HepG2 (cell line): Measurements from ENCODE around the gene ABAT. TPM values are rescaled to one million over a fixed set of nuclear protein-coding genes. Genes with fewer than 3 reads are reported as not detected.

Experiments used
- ATAC-seq: fragments of 200-7000 bp; cut with Tn5 transposase; 3 replicates; pipeline ENCODE4 v1.9.1; 2020; ENCODE audit warnings: mild to moderate bottlenecking, moderate library complexity
- BruUV-seq: library from RNA; stranded (reverse); fragments of 400-500 nt; replicated peaks from 2 replicates; lab custom pipeline; 2021; lab: Mats Ljungman, UMichigan
- CTCF ChIA-PET: fragments of 300-600 bp; formaldehyde crosslinking; extraction: SDS; loops from one replicate; lab custom pipeline; 2021; ENCODE audit warnings: low total read pairs, inconsistent platforms, low intra/inter-chr PET ratio; lab: Yijun Ruan, JAX
- POLR2A ChIA-PET: fragments of 350-600 bp; sonication (Branson Sonifier 250); formaldehyde crosslinking; loops from one replicate; lab custom pipeline; 2020; ENCODE audit warnings: antibody characterized with exemption, inconsistent platforms; lab: Yijun Ruan, JAX
- DNase-seq: peaks from one replicate; pipeline ENCODE4 v3.0.0-alpha.2; 2015; ENCODE audit warnings: low spot score
- FAIRE-seq: peaks from 3 replicates; lab custom pipeline; 2011; peaks lifted over from hg19 to GRCh38; lab: Jason Lieb, UNC
- H2AFZ ChIP-seq: one replicate; pipeline ENCODE4 v1.6.1; 2011; ENCODE audit warnings: low read length, inconsistent platforms
- H3K27ac ChIP-seq: fragments of 300-600 bp; 3 replicates; pipeline ENCODE4 v1.8.0; 2011; ENCODE audit warnings: mixed run types, mild to moderate bottlenecking, mixed read lengths, low read length, inconsistent platforms; ENCODE audit not compliant: insufficient read depth; ENCODE audit errors: extremely low read length
- H3K27me3 ChIP-seq, 2 experiments: fragments of 200-600 bp in 1 of 2; 2 replicates in 1 of 2; 3 replicates in 1 of 2; pipeline versions ENCODE4 v1.6.0 to v1.8.0; 2011; ENCODE audit warnings: low read length in 2 of 2, mild to moderate bottlenecking in 2 of 2, moderate library complexity in 2 of 2, inconsistent platforms in 1 of 2; ENCODE audit not compliant: insufficient read depth in 2 of 2, control insufficient read depth in 1 of 2
- H3K36me3 ChIP-seq, 2 experiments: fragments of 200-600 bp in 1 of 2; replicated peaks in 1 of 2; 2 replicates in 1 of 2; 3 replicates in 1 of 2; pipeline versions ENCODE4 v1.5.1 to v1.8.0; 2011; ENCODE audit warnings: low read length in 2 of 2, inconsistent platforms in 1 of 2; ENCODE audit not compliant: insufficient read depth in 2 of 2, control insufficient read depth in 1 of 2
- H3K4me1 ChIP-seq: 2 replicates; pipeline ENCODE4 v1.5.1; 2012; ENCODE audit warnings: low read length, inconsistent platforms; ENCODE audit not compliant: insufficient read depth
- H3K4me2 ChIP-seq: 2 replicates; pipeline ENCODE4 v1.6.0; 2011; ENCODE audit warnings: low read depth, low read length, inconsistent platforms
- H3K4me3 ChIP-seq, 3 experiments: fragments of 200-600 bp in 1 of 3; sonication (generic), shearing (Covaris generic) in 1 of 3; replicated peaks in 1 of 3; 2 replicates each; pipeline ENCODE4 v1.5.1; 2011 to 2016; ENCODE audit warnings: low read length in 3 of 3, inconsistent platforms in 2 of 3, low read depth in 2 of 3, mild to moderate bottlenecking in 2 of 3, control low read depth in 1 of 3, mixed read lengths in 1 of 3; ENCODE audit not compliant: insufficient read depth in 1 of 3
- H3K79me2 ChIP-seq: one replicate; pipeline ENCODE4 v1.6.1; 2011; ENCODE audit warnings: low read length, inconsistent platforms; ENCODE audit not compliant: insufficient read depth
- H3K9ac ChIP-seq: 2 replicates; pipeline ENCODE4 v1.6.0; 2011; ENCODE audit warnings: mild to moderate bottlenecking, low read depth, low read length, inconsistent platforms; ENCODE audit not compliant: insufficient read depth
- H3K9me3 ChIP-seq: 2 replicates; pipeline ENCODE4 v1.5.1; 2012; ENCODE audit warnings: mild to moderate bottlenecking, low read length
- H4K20me1 ChIP-seq: 2 replicates; pipeline ENCODE4 v1.6.0; 2011; ENCODE audit warnings: inconsistent platforms, mild to moderate bottlenecking, low read length, moderate library complexity; ENCODE audit not compliant: insufficient read depth
- MAF1 ChIP-seq: sonication (generic); formaldehyde crosslinking; IDR thresholded peaks from 2 replicates; pipeline ENCODE4 v1.5.0; 2020; ENCODE audit warnings: missing genetic modification reagents, borderline replicate concordance
- RNF2 ChIP-seq: fragments of 450-650 bp; conservative IDR thresholded peaks from 2 replicates; pipeline ENCODE4 v1.6.1; 2016; ENCODE audit warnings: low read depth
- ZFP1 ChIP-seq: IDR thresholded peaks from 2 replicates; pipeline ENCODE4 v1.6.1; 2016
- ZMYM3 ChIP-seq: sonication (generic); formaldehyde crosslinking; IDR thresholded peaks from 2 replicates; pipeline ENCODE4 v1.5.1; 2020; ENCODE audit warnings: mild to moderate bottlenecking, missing genetic modification reagents
- ZNF615 ChIP-seq: sonication (generic); formaldehyde crosslinking; IDR thresholded peaks from 2 replicates; pipeline ENCODE4 v1.5.0; 2020; ENCODE audit warnings: mild to moderate bottlenecking, missing genetic modification reagents, borderline replicate concordance
- ZNF768 ChIP-seq: sonication (generic); formaldehyde crosslinking; IDR thresholded peaks from 2 replicates; pipeline ENCODE4 v1.4.0; 2020; ENCODE audit warnings: missing genetic modification reagents
- WGBS: methylation state at CpG from one replicate; pipeline ENCODE4 v1.1.6; 2017; ENCODE audit warnings: low lambda C conversion rate; 5-methylcytosine and 5-hydroxymethylcytosine counted together
- in situ Hi-C: cut with HindIII; loops from 2 replicates; pipeline ENCODE4 v1.10.0; 2017; ENCODE audit warnings: low pct_unique_long_range_greater_than_20kb; ENCODE audit not compliant: extremely low pct_ligation_motif_present
- intact Hi-C: fragments of 100-400 bp; cut with micrococcal nuclease; formaldehyde crosslinking; loops from one replicate; pipeline ENCODE4 v1.10.0; 2022; ENCODE audit not compliant: unreplicated experiment
- polyA plus RNA-seq, 8 experiments: library from polyadenylated mRNA; depleted of rRNA in 3 of 8; stranded (reverse) in 7 of 8; unstranded in 1 of 8; fragments of >200 nt; fragmentation: Illumina TruSeq in 4 of 8; extraction: Trizol in 4 of 8; gene quantifications; 2 replicates each; pipeline versions ENCODE4 v1.2.1 to v1.2.3, GENCODE V29; 2011 to 2016; ENCODE audit warnings: low read depth in 4 of 8, missing spikeins in 1 of 8, mixed read lengths in 1 of 8; ENCODE audit not compliant: insufficient read depth in 1 of 8
- total RNA-seq, 5 experiments: library from RNA; depleted of rRNA; stranded (reverse); fragments of >200 nt; fragmentation: Illumina TruSeq; extraction: Trizol; gene quantifications; 2 replicates each; pipeline ENCODE4 v1.2.3, GENCODE V29; 2016; ENCODE audit warnings: low read depth in 1 of 5

The ABAT gene
- total and polyA plus RNA-seq, 2 of the 13 experiments (the other 11 are each of a cell fraction or from before 2014, with no cell fraction given), result 47.6 to 97.3 TPM

DNA sequence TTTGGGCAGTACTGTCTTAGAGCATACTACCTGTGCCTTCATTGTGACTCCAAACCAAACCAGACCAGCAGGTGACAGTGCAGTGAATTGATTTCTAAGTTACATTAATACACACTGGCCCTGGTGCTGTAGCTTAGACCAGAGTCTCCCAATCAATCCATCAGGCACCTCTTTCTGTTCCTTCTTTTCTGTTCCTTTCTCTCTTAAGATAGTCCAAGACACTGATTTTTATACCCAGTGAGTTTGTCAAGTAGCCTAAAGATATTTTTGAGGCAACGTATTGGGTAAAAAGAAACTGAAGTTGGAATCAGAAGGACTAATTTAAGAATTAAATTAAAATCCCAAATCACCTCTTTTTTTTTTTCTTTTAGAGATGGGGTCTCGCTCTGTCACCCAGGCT, 43.1 kb downstream of the ABAT start:
- Histone ChIP-seq H3K79me2 (no peaks in the 10 kb centered on the region), H3K4me3 (no peak overlapping the region), H3K4me2 (no peak overlapping the region), H3K27me3 (no peaks in the 10 kb centered on the region), H3K4me1 (peaks cover 20% of the 10 kb centered on the region), H3K9ac (no peak overlapping the region), H4K20me1 (no peaks in the 10 kb centered on the region), H2AFZ (no peak overlapping the region), H3K9me3 (no peaks in the 10 kb centered on the region), H3K27ac (no peak overlapping the region), H3K36me3 (peaks cover 9 to 36% of the 10 kb centered on the region in 2 experiments; a peak in 4 of 5 replicates)
- DNase-seq (no peak), FAIRE-seq (peak; percentile 28), ATAC-seq (no peak)
- no TSS peak for BruUV-seq
- ChIA-PET CTCF (no interaction called here), POLR2A (no interaction called here)
- WGBS, result over 99% methylated on average over 2 of the region's 2 CpGs
- peak; percentile 98 for TF ChIP-seq ZFP1 (CRISPR knock-in tag)
- TF ChIP-seq RNF2, result no peak
- intact Hi-C loops, result no loop called here
- in situ Hi-C loops, result no loop called here

- DNase-seq, result no peak
- Histone ChIP-seq H3K79me2 (no peaks in the 10 kb centered on the region), H3K4me1 (peaks cover 20% of the 10 kb centered on the region), H3K27me3 (no peaks in the 10 kb centered on the region), H3K9ac (no peak overlapping the region), H3K9me3 (no peaks in the 10 kb centered on the region), H3K27ac (no peak overlapping the region), H2AFZ (no peak overlapping the region), H3K36me3 (peaks cover 10 to 36% of the 10 kb centered on the region in 2 experiments; a peak in 4 of 5 replicates), H4K20me1 (no peaks in the 10 kb centered on the region), H3K4me2 (no peak overlapping the region), H3K4me3 (no peak overlapping the region)
- TF ChIP-seq ZMYM3, result peak; percentile 66; the same call in 1 of the 2 replicates
- no peak for TF ChIP-seq MAF1 (CRISPR knock-in tag)
- peak; percentile 91 for TF ChIP-seq ZNF768 (CRISPR knock-in tag)
- TF ChIP-seq ZNF615, result no peak
- ChIA-PET POLR2A (no interaction called here), CTCF (no interaction called here)
- 92% methylated on average over 5 of the region's 5 CpGs for WGBS
- ATAC-seq, result no peak
- intact Hi-C loops (no loop called here), in situ Hi-C loops (no loop called here)
- FAIRE-seq, result no peak
- no TSS peak for BruUV-seq
Observed at GRCh38 chr16:8717892-8718415, 43.5 kb downstream of the ABAT start.
